Neuronal stem cell (in vitro differentiated cells): Measurements from ENCODE around the gene CHST3.

Experiments
- DNase-seq: peaks from one replicate; pipeline ENCODE4 v3.0.0-alpha.2; 2013; ENCODE audit warnings: low spot score
- H2AFZ ChIP-seq: one replicate; pipeline ENCODE4 v1.6.1; 2013; ENCODE audit warnings: mild to moderate bottlenecking, low read length, inconsistent platforms
- H2AK5ac ChIP-seq: 2 replicates; pipeline ENCODE4 v1.6.1; 2013; ENCODE audit warnings: low read depth, mild to moderate bottlenecking, inconsistent platforms, low read length, moderate library complexity, mixed read lengths
- H2BK120ac ChIP-seq: 2 replicates; pipeline ENCODE4 v1.6.1; 2013; ENCODE audit warnings: low read depth, mild to moderate bottlenecking, inconsistent platforms, low read length, moderate library complexity, mixed read lengths
- H2BK12ac ChIP-seq: one replicate; pipeline ENCODE4 v1.6.1; 2013; ENCODE audit warnings: low read length, inconsistent platforms
- H2BK15ac ChIP-seq: 2 replicates; pipeline ENCODE4 v1.6.1; 2013; ENCODE audit warnings: mild to moderate bottlenecking, low read length, inconsistent platforms, mixed read lengths
- H2BK5ac ChIP-seq: one replicate; pipeline ENCODE4 v1.6.1; 2013; ENCODE audit warnings: inconsistent platforms, mild to moderate bottlenecking, low read length, moderate library complexity
- H3K14ac ChIP-seq: one replicate; pipeline ENCODE4 v1.6.1; 2013; ENCODE audit warnings: low read length, inconsistent platforms
- H3K18ac ChIP-seq: 2 replicates; pipeline ENCODE4 v1.6.1; 2013; ENCODE audit warnings: low read length, inconsistent platforms
- H3K23ac ChIP-seq: 2 replicates; pipeline ENCODE4 v1.6.1; 2013; ENCODE audit warnings: low read depth, mild to moderate bottlenecking, mixed read lengths, low read length, inconsistent platforms; ENCODE audit not compliant: poor library complexity
- H3K27ac ChIP-seq: replicated peaks from 3 replicates; pipeline ENCODE4 v1.5.1; 2013; ENCODE audit warnings: low read length, inconsistent platforms
- H3K27me3 ChIP-seq, 3 experiments: 2 replicates each; pipeline ENCODE4 v1.6.1; 2013; ENCODE audit warnings: low read length in 3 of 3, mild to moderate bottlenecking in 2 of 3, inconsistent platforms in 1 of 3, low read depth in 1 of 3, mixed read lengths in 1 of 3, moderate library complexity in 1 of 3; ENCODE audit not compliant: control insufficient read depth in 3 of 3, insufficient read depth in 3 of 3
- H3K36me3 ChIP-seq, 2 donors: replicated peaks in 1 of 2; 2 replicates each; pipeline ENCODE4 v1.6.1; 2013; ENCODE audit warnings: low read length in 2 of 2; ENCODE audit not compliant: control insufficient read depth in 2 of 2, insufficient read depth in 2 of 2
- H3K4ac ChIP-seq: 2 replicates; pipeline ENCODE4 v1.6.1; 2013; ENCODE audit warnings: inconsistent platforms, mild to moderate bottlenecking, low read length, moderate library complexity
- H3K4me1 ChIP-seq, 2 donors: 1 replicate in 1 of 2; 2 replicates in 1 of 2; pipeline ENCODE4 v1.6.1; 2013; ENCODE audit warnings: low read length in 2 of 2, low read depth in 1 of 2; ENCODE audit not compliant: control insufficient read depth in 2 of 2, insufficient read depth in 1 of 2
- H3K4me2 ChIP-seq: one replicate; pipeline ENCODE4 v1.6.1; 2013; ENCODE audit warnings: mild to moderate bottlenecking, low read length, inconsistent platforms; ENCODE audit not compliant: insufficient read depth, poor library complexity, severe bottlenecking
- H3K4me3 ChIP-seq, 2 donors: 2 replicates each; pipeline ENCODE4 v1.5.1; 2013; ENCODE audit warnings: low read length in 2 of 2, mild to moderate bottlenecking in 2 of 2, inconsistent platforms in 1 of 2, moderate library complexity in 1 of 2
- H3K79me1 ChIP-seq: one replicate; pipeline ENCODE4 v1.6.1; 2013; ENCODE audit warnings: low read depth, mild to moderate bottlenecking, inconsistent platforms, low read length, moderate library complexity
- H3K9ac ChIP-seq: one replicate; pipeline ENCODE4 v1.6.1; 2013; ENCODE audit warnings: mild to moderate bottlenecking, low read depth, low read length, inconsistent platforms; ENCODE audit not compliant: poor library complexity
- H3K9me3 ChIP-seq, 2 donors: replicated peaks in 1 of 2; 2 replicates each; pipeline versions ENCODE3 to v1.6.1; 2013; ENCODE audit warnings: low read length in 2 of 2, mild to moderate bottlenecking in 2 of 2, inconsistent platforms in 1 of 2, low read depth in 1 of 2, mixed read lengths in 1 of 2, moderate library complexity in 1 of 2; ENCODE audit not compliant: control insufficient read depth in 2 of 2, insufficient read depth in 1 of 2
- H4K8ac ChIP-seq: one replicate; pipeline ENCODE4 v1.6.1; 2013; ENCODE audit warnings: low read depth, mild to moderate bottlenecking, inconsistent platforms, low read length, moderate library complexity
- H4K91ac ChIP-seq: one replicate; pipeline ENCODE4 v1.6.1; 2013; ENCODE audit warnings: low read length, low read depth, mild to moderate bottlenecking, inconsistent platforms; ENCODE audit not compliant: poor library complexity
- WGBS, 2 donors: extraction: QIAGEN DNeasy Blood & Tissue Kit; methylation state at CpG; one replicate each; pipeline ENCODE4 v1.1.7; 2013; ENCODE audit warnings: missing lambda C conversion rate in 2 of 2, mixed read lengths in 1 of 2; ENCODE audit not compliant: insufficient read length in 2 of 2, insufficient replicate concordance in 1 of 2; ENCODE audit errors: extremely low coverage in 2 of 2; 5-methylcytosine and 5-hydroxymethylcytosine counted together

The CHST3 gene

GRCh38 chr10:72012796-72013195 lies 48.6 kb downstream of the CHST3 start:
- Histone ChIP-seq H3K27me3 (no peaks in the 10 kb centered on the region), H3K79me1 (no peaks in the 10 kb centered on the region), H3K4me3 (no peak overlapping the region), H3K9me3 (no peaks in the 10 kb centered on the region), H3K14ac (no peak overlapping the region), H2AFZ (no peak overlapping the region), H2BK120ac (no peak overlapping the region), H2BK5ac (no peak overlapping the region), H3K27ac (no peak overlapping the region), H3K23ac (peak overlapping the region; percentile 80), H3K4me2 (no peak overlapping the region), H2BK12ac (no peak overlapping the region), H2BK15ac (no peak overlapping the region), H4K91ac (no peak overlapping the region), H2AK5ac (peak overlapping the region; percentile 58), H3K18ac (no peak overlapping the region), H3K4ac (no peak overlapping the region), H3K9ac (no peak overlapping the region), H4K8ac (no peak overlapping the region), H3K36me3 (peaks cover 2 to 25% of the 10 kb centered on the region in 2 donors), H3K4me1 (peaks cover 22 to 23% of the 10 kb centered on the region in 2 donors)
- no peak for DNase-seq
- no CpG with 5 or more reads among the region's 7 CpGs for WGBS, 2 donors

GRCh38 chr10:72013202-72013945 lies 49.2 kb downstream of the CHST3 start:
- no peak overlapping the region for H3K4me2 ChIP-seq
- H3K23ac ChIP-seq, result peak overlapping the region; percentile 80
- DNase-seq, result no peak
- no peaks in the 10 kb centered on the region for H3K27me3 ChIP-seq
- no peak overlapping the region for H3K9ac ChIP-seq
- no peak overlapping the region for H2BK120ac ChIP-seq
- no peak overlapping the region for H2BK5ac ChIP-seq
- no peak overlapping the region for H4K91ac ChIP-seq
- peak overlapping the region in 1 of 2 donors; percentile 39 for H3K4me3 ChIP-seq
- H3K36me3 ChIP-seq, result peaks cover 2 to 20% of the 10 kb centered on the region in 2 donors
- H2AK5ac ChIP-seq, result peak overlapping the region; percentile 58
- no peak overlapping the region for H2BK15ac ChIP-seq
- no peak overlapping the region for H4K8ac ChIP-seq
- no peaks in the 10 kb centered on the region for H3K79me1 ChIP-seq
- no peak overlapping the region for H3K4ac ChIP-seq
- no peak overlapping the region for H2AFZ ChIP-seq
- no peak overlapping the region for H3K18ac ChIP-seq
- no CpG with 5 or more reads among the region's 13 CpGs for WGBS, 2 donors
- H3K4me1 ChIP-seq, result peaks cover 22 to 26% of the 10 kb centered on the region in 2 donors
- no peaks in the 10 kb centered on the region for H3K9me3 ChIP-seq
- H2BK12ac ChIP-seq, result no peak overlapping the region
- no peak overlapping the region for H3K14ac ChIP-seq
- H3K27ac ChIP-seq, result no peak overlapping the region

GRCh38 chr10:72014197-72014596 lies 50.0 kb downstream of the CHST3 start:
- H4K91ac ChIP-seq, result no peak overlapping the region
- H3K27ac ChIP-seq, result no peak overlapping the region
- no peak overlapping the region for H2BK12ac ChIP-seq
- H3K4ac ChIP-seq, result no peak overlapping the region
- no peak overlapping the region for H3K18ac ChIP-seq
- H3K4me1 ChIP-seq, result peaks cover 14 to 21% of the 10 kb centered on the region in 2 donors
- no peak overlapping the region for H3K23ac ChIP-seq
- no peak overlapping the region for H3K14ac ChIP-seq
- H3K27me3 ChIP-seq, result no peaks in the 10 kb centered on the region
- no peak overlapping the region for H2BK120ac ChIP-seq
- H2BK15ac ChIP-seq, result no peak overlapping the region
- WGBS, 2 donors, result no CpG with 5 or more reads among the region's 2 CpGs
- peaks cover 0 to 13% of the 10 kb centered on the region in 2 donors for H3K36me3 ChIP-seq
- H3K4me3 ChIP-seq, result no peak overlapping the region
- H2AFZ ChIP-seq, result no peak overlapping the region
- H3K79me1 ChIP-seq, result no peaks in the 10 kb centered on the region
- no peaks in the 10 kb centered on the region for H3K9me3 ChIP-seq
- H3K4me2 ChIP-seq, result no peak overlapping the region
- no peak overlapping the region for H3K9ac ChIP-seq
- no peak overlapping the region for H4K8ac ChIP-seq
- no peak for DNase-seq
- no peak overlapping the region for H2BK5ac ChIP-seq
- H2AK5ac ChIP-seq, result no peak overlapping the region

GRCh38 chr10:72014785-72015480 lies 50.7 kb downstream of the CHST3 start:
- H3K18ac ChIP-seq, result no peak overlapping the region
- H2BK15ac ChIP-seq, result no peak overlapping the region
- H3K4ac ChIP-seq, result no peak overlapping the region
- no peak overlapping the region for H2BK5ac ChIP-seq
- no peaks in the 10 kb centered on the region for H3K9me3 ChIP-seq
- H3K27me3 ChIP-seq, result no peaks in the 10 kb centered on the region
- H3K27ac ChIP-seq, result no peak overlapping the region
- H2BK12ac ChIP-seq, result no peak overlapping the region
- H3K4me1 ChIP-seq, result peaks cover 7 to 14% of the 10 kb centered on the region in 2 donors
- H3K4me3 ChIP-seq, result no peak overlapping the region
- H3K4me2 ChIP-seq, result no peak overlapping the region
- peak overlapping the region; percentile 61 for H2AK5ac ChIP-seq
- no CpG with 5 or more reads among the region's 10 CpGs for WGBS, 2 donors
- H3K14ac ChIP-seq, result no peak overlapping the region
- no peak overlapping the region for H3K23ac ChIP-seq
- H2BK120ac ChIP-seq, result peak overlapping the region; percentile 75
- no peak overlapping the region for H2AFZ ChIP-seq
- H4K91ac ChIP-seq, result no peak overlapping the region
- no peak overlapping the region for H3K9ac ChIP-seq
- H4K8ac ChIP-seq, result no peak overlapping the region
- no peak for DNase-seq
- H3K79me1 ChIP-seq, result no peaks in the 10 kb centered on the region
- peaks cover 0 to 13% of the 10 kb centered on the region in 2 donors for H3K36me3 ChIP-seq
